Hepatocyte (in vitro differentiated cells): Measurements from ENCODE around the gene C3orf20.

ENCODE experiments used
- EZH2phosphoT487 ChIP-seq: fragments of 200-600 bp; sonication (generic); IDR thresholded peaks from one replicate; pipeline ENCODE4 v1.6.1; 2018; ENCODE audit warnings: antibody characterized with exemption, mild to moderate bottlenecking, low read depth, moderate library complexity; ENCODE audit not compliant: unreplicated experiment, severe bottlenecking
- TF ChIP-seq, protein P1 (sequence below): fragments of 200-600 bp; sonication (generic); IDR thresholded peaks from 2 replicates; pipeline ENCODE4 v1.5.1; 2016; ENCODE audit warnings: antibody characterized with exemption, mild to moderate bottlenecking; ENCODE audit not compliant: poor library complexity

DNA sequence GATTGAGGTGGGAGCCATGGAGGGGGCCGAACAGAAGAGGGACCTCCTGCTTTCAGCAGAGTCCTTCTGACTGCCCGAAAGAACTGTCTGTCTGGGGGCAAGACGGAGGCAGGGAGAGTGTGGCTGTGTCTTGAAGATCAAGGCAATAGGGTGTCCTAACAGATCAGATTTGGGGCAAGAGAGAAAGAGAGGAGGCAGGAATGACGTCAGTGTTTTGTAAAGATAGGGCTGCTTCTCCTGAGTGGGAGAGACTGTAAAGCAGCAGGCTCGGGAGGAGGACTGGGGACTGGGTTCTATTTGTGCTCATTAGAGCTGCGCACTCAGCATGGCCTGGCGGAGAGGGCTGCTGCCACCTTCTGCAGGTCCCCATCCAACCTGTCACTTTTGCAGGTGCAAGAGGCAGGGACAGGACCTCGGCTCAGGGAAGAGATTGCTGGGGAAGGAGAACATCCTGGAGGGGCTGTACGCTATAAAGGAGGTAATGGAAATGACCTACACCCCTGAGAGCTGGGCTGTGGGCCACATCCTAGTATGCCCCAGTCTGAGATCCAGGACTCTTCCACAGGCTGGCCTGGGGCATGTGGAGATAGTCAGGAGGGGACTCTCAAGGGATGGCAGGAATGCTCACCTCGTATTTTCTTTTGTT is 114.8 kb downstream of the C3orf20 start:
- TF ChIP-seq, protein P1, sequence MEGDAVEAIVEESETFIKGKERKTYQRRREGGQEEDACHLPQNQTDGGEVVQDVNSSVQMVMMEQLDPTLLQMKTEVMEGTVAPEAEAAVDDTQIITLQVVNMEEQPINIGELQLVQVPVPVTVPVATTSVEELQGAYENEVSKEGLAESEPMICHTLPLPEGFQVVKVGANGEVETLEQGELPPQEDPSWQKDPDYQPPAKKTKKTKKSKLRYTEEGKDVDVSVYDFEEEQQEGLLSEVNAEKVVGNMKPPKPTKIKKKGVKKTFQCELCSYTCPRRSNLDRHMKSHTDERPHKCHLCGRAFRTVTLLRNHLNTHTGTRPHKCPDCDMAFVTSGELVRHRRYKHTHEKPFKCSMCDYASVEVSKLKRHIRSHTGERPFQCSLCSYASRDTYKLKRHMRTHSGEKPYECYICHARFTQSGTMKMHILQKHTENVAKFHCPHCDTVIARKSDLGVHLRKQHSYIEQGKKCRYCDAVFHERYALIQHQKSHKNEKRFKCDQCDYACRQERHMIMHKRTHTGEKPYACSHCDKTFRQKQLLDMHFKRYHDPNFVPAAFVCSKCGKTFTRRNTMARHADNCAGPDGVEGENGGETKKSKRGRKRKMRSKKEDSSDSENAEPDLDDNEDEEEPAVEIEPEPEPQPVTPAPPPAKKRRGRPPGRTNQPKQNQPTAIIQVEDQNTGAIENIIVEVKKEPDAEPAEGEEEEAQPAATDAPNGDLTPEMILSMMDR: no peak
- no peak for TF ChIP-seq EZH2phosphoT487
